H1 (cell line): ENCODE results near the gene ZDHHC22.

Experiments
- CEBPB ChIP-seq: IDR thresholded peaks from 2 replicates; pipeline ENCODE4 v1.6.1; 2012; ENCODE audit warnings: low read depth, low read length
- CHD7 ChIP-seq: fragments of 300-600 bp; sonication (generic); IDR thresholded peaks from 2 replicates; pipeline ENCODE4 v1.7.1; 2012; ENCODE audit warnings: low read length, moderate library complexity, mild to moderate bottlenecking, inconsistent platforms; ENCODE audit not compliant: insufficient replicate concordance
- GTF2F1 ChIP-seq: IDR thresholded peaks from 2 replicates; pipeline ENCODE4 v1.6.1; 2012; ENCODE audit warnings: low read depth, low read length, improper control_type of control experiment, borderline replicate concordance
- HDAC2 ChIP-seq, 2 experiments: fragments of 300-600 bp in 1 of 2; sonication (generic) in 1 of 2; IDR thresholded peaks; 2 replicates each; pipeline ENCODE4 v1.6.1; 2011 to 2012; ENCODE audit warnings: low read depth in 2 of 2, low read length in 2 of 2, mild to moderate bottlenecking in 2 of 2, moderate library complexity in 2 of 2, borderline replicate concordance in 1 of 2, inconsistent platforms in 1 of 2
- JUND ChIP-seq: IDR thresholded peaks from 2 replicates; pipeline ENCODE4 v1.6.1; 2011; ENCODE audit warnings: mild to moderate bottlenecking, improper control_type of control experiment, low read length
- POLR2AphosphoS5 ChIP-seq: IDR thresholded peaks from 2 replicates; pipeline ENCODE4 v1.6.1; 2011; ENCODE audit warnings: low read depth, low read length
- SIN3A ChIP-seq, 2 experiments: IDR thresholded peaks in 1 of 2; conservative IDR thresholded peaks in 1 of 2; 2 replicates each; pipeline ENCODE4 v1.6.1; 2011 to 2012; ENCODE audit warnings: low read length in 2 of 2, improper control_type of control experiment in 1 of 2, low read depth in 1 of 2, mild to moderate bottlenecking in 1 of 2
- SIX5 ChIP-seq: IDR thresholded peaks from 2 replicates; pipeline ENCODE4 v1.6.1; 2011; ENCODE audit warnings: mild to moderate bottlenecking, low read depth, low read length
- SP2 ChIP-seq: IDR thresholded peaks from 2 replicates; pipeline ENCODE4 v1.6.1; 2012; ENCODE audit warnings: mild to moderate bottlenecking, low read length, inconsistent platforms
- TAF1 ChIP-seq: IDR thresholded peaks from 2 replicates; pipeline ENCODE4 v1.6.1; 2011; ENCODE audit warnings: mild to moderate bottlenecking, low read depth, low read length
- TF ChIP-seq, protein P1 (sequence below), 3 experiments: IDR thresholded peaks; 1 replicate in 2 of 3; 2 replicates in 1 of 3; pipeline versions ENCODE4 v1.5.1 to v1.6.1; 2011; ENCODE audit warnings: low read length in 3 of 3, mild to moderate bottlenecking in 3 of 3, inconsistent platforms in 2 of 3, low read depth in 1 of 3, moderate library complexity in 1 of 3; ENCODE audit not compliant: insufficient read depth in 1 of 3; ENCODE audit errors: control extremely low read depth in 1 of 3
- TF ChIP-seq, protein P2 (sequence below): IDR thresholded peaks from 2 replicates; pipeline ENCODE4 v1.6.1; 2011; ENCODE audit warnings: low read length, improper control_type of control experiment

- no peak for TF ChIP-seq SP2
- no peak for TF ChIP-seq TAF1
- TF ChIP-seq POLR2AphosphoS5: no peak
- no peak for TF ChIP-seq SIN3A (conservative IDR thresholded peaks at IDR 0.05 in 1 of 2, IDR thresholded peaks at IDR 0.05 in 1 of 2; ENCODE audit: low read depth in 1 of 2, low read length in 2 of 2)
- no peak for TF ChIP-seq HDAC2 (IDR thresholded peaks at IDR 0.05; ENCODE audit: borderline replicate concordance in 1 of 2, low read depth in 2 of 2, low read length in 2 of 2)
- no peak for TF ChIP-seq SIX5
- TF ChIP-seq, protein P1, sequence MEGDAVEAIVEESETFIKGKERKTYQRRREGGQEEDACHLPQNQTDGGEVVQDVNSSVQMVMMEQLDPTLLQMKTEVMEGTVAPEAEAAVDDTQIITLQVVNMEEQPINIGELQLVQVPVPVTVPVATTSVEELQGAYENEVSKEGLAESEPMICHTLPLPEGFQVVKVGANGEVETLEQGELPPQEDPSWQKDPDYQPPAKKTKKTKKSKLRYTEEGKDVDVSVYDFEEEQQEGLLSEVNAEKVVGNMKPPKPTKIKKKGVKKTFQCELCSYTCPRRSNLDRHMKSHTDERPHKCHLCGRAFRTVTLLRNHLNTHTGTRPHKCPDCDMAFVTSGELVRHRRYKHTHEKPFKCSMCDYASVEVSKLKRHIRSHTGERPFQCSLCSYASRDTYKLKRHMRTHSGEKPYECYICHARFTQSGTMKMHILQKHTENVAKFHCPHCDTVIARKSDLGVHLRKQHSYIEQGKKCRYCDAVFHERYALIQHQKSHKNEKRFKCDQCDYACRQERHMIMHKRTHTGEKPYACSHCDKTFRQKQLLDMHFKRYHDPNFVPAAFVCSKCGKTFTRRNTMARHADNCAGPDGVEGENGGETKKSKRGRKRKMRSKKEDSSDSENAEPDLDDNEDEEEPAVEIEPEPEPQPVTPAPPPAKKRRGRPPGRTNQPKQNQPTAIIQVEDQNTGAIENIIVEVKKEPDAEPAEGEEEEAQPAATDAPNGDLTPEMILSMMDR (IDR thresholded peaks at IDR 0.05; ENCODE audit: control extremely low read depth in 1 of 3, insufficient read depth in 1 of 3, low read depth in 1 of 3, low read length in 3 of 3): no peak
- TF ChIP-seq, protein P2, sequence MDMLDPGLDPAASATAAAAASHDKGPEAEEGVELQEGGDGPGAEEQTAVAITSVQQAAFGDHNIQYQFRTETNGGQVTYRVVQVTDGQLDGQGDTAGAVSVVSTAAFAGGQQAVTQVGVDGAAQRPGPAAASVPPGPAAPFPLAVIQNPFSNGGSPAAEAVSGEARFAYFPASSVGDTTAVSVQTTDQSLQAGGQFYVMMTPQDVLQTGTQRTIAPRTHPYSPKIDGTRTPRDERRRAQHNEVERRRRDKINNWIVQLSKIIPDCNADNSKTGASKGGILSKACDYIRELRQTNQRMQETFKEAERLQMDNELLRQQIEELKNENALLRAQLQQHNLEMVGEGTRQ: no peak
- TF ChIP-seq GTF2F1: no peak
- no peak for TF ChIP-seq CEBPB
- TF ChIP-seq CHD7: no peak
- TF ChIP-seq JUND: no peak
Measured at GRCh38 chr14:77116172-77116817, 25.3 kb downstream of the ZDHHC22 start.
